ENCODE results near the gene ATRN. TPM values are rescaled to one million over a fixed set of nuclear protein-coding genes. Genes with fewer than 3 reads are reported as not detected.

Gene ATRN
- total RNA-seq, 4 donors from 2014 or later = 14.4 to 20.0 (median 16.3) TPM

DNA sequence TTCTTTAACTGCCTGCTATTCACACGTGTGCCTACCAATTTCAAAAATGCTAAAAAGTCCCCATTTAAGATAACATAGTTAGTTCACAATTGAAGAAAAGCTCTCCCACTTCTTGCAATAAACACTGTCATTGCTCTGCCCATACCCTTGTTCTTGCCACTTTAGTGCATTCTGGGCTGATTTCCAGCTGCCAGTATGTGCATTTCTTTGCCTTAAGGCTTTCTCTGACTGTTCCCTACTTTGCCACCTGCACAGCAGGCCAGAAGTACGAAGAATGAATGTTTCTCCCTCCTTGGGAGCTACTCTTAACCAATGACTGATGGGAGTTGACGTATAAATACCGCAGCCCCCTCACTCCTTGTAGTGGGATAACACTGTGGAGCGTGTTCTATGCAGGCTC, 16.0 kb upstream of the ATRN start:
- DNase-seq (no peak), ATAC-seq (no peak)
- intact Hi-C loops (cut with DNase I; ENCODE audit: low total_unique reads) = no loop called here
- Histone ChIP-seq H3K4me1 (no peaks in the 10 kb centered on the region), H3K27ac (no peak overlapping the region), H3K27me3 (no peaks in the 10 kb centered on the region), H3K9me3 (no peaks in the 10 kb centered on the region), H3K4me3 (no peak overlapping the region), H3K36me3 (no peaks in the 10 kb centered on the region)
- TF ChIP-seq CTCF (IDR thresholded peaks at IDR 0.05 in 4 of 5, conservative IDR thresholded peaks at IDR 0.05 in 1 of 5) = no peak
- TF ChIP-seq POLR2A (IDR thresholded peaks at IDR 0.05) = no peak
- in situ Hi-C loops (cut with MboI; ENCODE audit: low sequenced_read_pairs in 4 of 4) = no loop called here

DNA sequence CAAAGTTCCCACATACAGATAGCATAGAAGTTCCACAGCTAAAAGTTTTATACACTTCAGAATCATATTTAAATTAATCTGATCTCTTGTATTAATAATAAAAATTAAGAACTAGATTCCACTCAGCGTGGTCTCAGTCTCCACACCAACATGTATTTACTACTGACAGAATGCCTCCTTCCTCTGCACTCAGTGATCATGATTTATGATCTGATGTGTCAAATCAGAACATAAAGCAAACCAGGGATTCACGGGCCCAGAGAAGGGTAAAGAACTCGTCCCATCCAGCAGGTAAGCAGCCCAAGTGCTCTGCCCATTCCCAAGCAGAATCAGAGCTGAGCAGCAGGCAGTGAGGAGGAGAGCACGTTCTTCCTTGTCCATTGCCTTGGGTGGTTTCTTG, 14.2 kb upstream of the ATRN start:
- H3K36me3 ChIP-seq = no peaks in the 10 kb centered on the region
- no peaks in the 10 kb centered on the region for H3K9me3 ChIP-seq
- TF ChIP-seq POLR2A (IDR thresholded peaks at IDR 0.05) = no peak
- no peak for TF ChIP-seq CTCF (IDR thresholded peaks at IDR 0.05 in 4 of 5, conservative IDR thresholded peaks at IDR 0.05 in 1 of 5)
- H3K27ac ChIP-seq = no peak overlapping the region
- DNase-seq = no peak
- no peaks in the 10 kb centered on the region for H3K4me1 ChIP-seq
- in situ Hi-C loops (cut with MboI; ENCODE audit: low sequenced_read_pairs in 4 of 4) = no loop called here
- no peaks in the 10 kb centered on the region for H3K27me3 ChIP-seq
- no peak overlapping the region for H3K4me3 ChIP-seq
- intact Hi-C loops (cut with DNase I; ENCODE audit: low total_unique reads) = no loop called here
- ATAC-seq = no peak

DNA sequence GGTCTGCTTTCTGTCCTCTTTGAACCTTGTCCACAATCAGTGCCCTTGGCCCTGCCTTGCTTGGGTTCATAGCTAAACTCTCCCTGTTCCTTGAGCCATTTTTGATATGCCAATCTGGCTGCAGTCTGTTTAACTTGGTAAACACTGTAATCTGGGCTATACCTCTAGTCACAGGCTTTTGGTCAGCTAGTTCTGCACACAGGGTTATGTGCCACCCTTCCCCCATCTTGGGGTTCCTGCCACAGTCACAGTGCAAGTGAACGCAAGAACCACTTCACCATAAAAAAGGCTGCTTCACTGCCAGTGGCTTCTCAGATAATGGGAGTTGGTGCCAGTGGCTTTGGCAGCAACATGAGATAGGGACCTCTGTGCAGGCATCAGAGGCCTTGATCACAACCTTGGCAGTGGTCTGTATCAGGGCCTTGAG, 10.9 kb upstream of the ATRN start:
- intact Hi-C loops (cut with DNase I; ENCODE audit: low total_unique reads) = no loop called here
- no peak overlapping the region for H3K4me3 ChIP-seq
- ATAC-seq (no peak), DNase-seq (no peak)
- no peaks in the 10 kb centered on the region for H3K27me3 ChIP-seq
- no peak overlapping the region for H3K27ac ChIP-seq
- no peaks in the 10 kb centered on the region for H3K4me1 ChIP-seq
- no peaks in the 10 kb centered on the region for H3K36me3 ChIP-seq
- H3K9me3 ChIP-seq = no peaks in the 10 kb centered on the region
- in situ Hi-C loops (cut with MboI; ENCODE audit: low sequenced_read_pairs in 4 of 4) = no loop called here
- TF ChIP-seq CTCF (IDR thresholded peaks at IDR 0.05 in 4 of 5, conservative IDR thresholded peaks at IDR 0.05 in 1 of 5) (no peak), POLR2A (IDR thresholded peaks at IDR 0.05) (no peak)

- H3K27me3 ChIP-seq = no peaks in the 10 kb centered on the region
- in situ Hi-C loops (cut with MboI; ENCODE audit: low sequenced_read_pairs in 4 of 4) = no loop called here
- ATAC-seq (peak in 1 of 2 donors; percentile 21), DNase-seq (no peak)
- no peaks in the 10 kb centered on the region for H3K9me3 ChIP-seq
- H3K4me1 ChIP-seq = no peaks in the 10 kb centered on the region
- H3K4me3 ChIP-seq = no peak overlapping the region
- no peaks in the 10 kb centered on the region for H3K36me3 ChIP-seq
- TF ChIP-seq POLR2A (IDR thresholded peaks at IDR 0.05) = no peak
- TF ChIP-seq CTCF (IDR thresholded peaks at IDR 0.05 in 4 of 5, conservative IDR thresholded peaks at IDR 0.05 in 1 of 5) = no peak
- no peak overlapping the region for H3K27ac ChIP-seq
- intact Hi-C loops (cut with DNase I; ENCODE audit: low total_unique reads) = no loop called here
Observed at GRCh38 chr20:3461211-3461771, 9.5 kb upstream of the ATRN start.
